ENCODE data around the gene ATP8A2.

- TF ChIP-seq SP1 (IDR thresholded peaks at IDR 0.05; ENCODE audit: low read depth, low read length) = no peak
- TF ChIP-seq CTCF (IDR thresholded peaks at IDR 0.05; ENCODE audit: control extremely low read depth in 1 of 3, insufficient read depth in 1 of 3, low read depth in 1 of 3, low read length in 3 of 3) = no peak
- no peak for TF ChIP-seq TEAD4 (IDR thresholded peaks at IDR 0.05; ENCODE audit: low read depth, low read length)
- TF ChIP-seq CEBPB (IDR thresholded peaks at IDR 0.05; ENCODE audit: low read depth, low read length) = no peak
- no peak for TF ChIP-seq CREB1 (IDR thresholded peaks at IDR 0.05)
- TF ChIP-seq YY1 (IDR thresholded peaks at IDR 0.05; ENCODE audit: low read depth, low read length) = no peak
- no peak for TF ChIP-seq MAX (IDR thresholded peaks at IDR 0.05)
- TF ChIP-seq SIN3A (conservative IDR thresholded peaks at IDR 0.05 in 1 of 2, IDR thresholded peaks at IDR 0.05 in 1 of 2; ENCODE audit: low read depth in 1 of 2, low read length in 2 of 2) = no peak
- TF ChIP-seq SP2 (IDR thresholded peaks at IDR 0.05; ENCODE audit: low read length) = no peak
- no peak for TF ChIP-seq POLR2AphosphoS5 (IDR thresholded peaks at IDR 0.05; ENCODE audit: low read depth, low read length)
These were observed 473.0 kb downstream of the ATP8A2 start for GRCh38 chr13:25844559-25845434.

Measured in H1 (cell line).